Measurements from ENCODE around the gene STK10.

Gene STK10

GRCh38 chr5:172140866-172141265 lies 47.2 kb downstream of the STK10 start:
- TF ChIP-seq CTCF (conservative IDR thresholded peaks at IDR 0.05) (no peak), ZFX (IDR thresholded peaks at IDR 0.05) (no peak)
- no peak overlapping the region for H3K27ac ChIP-seq

GRCh38 chr5:172140120-172140519 lies 47.9 kb downstream of the STK10 start:
- H3K27ac ChIP-seq, result no peak overlapping the region
- TF ChIP-seq ZFX (IDR thresholded peaks at IDR 0.05), result no peak
- TF ChIP-seq CTCF (conservative IDR thresholded peaks at IDR 0.05), result no peak

GRCh38 chr5:172137046-172137445 lies 51.0 kb downstream of the STK10 start:
- TF ChIP-seq CTCF (conservative IDR thresholded peaks at IDR 0.05), result no peak
- no peak for TF ChIP-seq ZFX (IDR thresholded peaks at IDR 0.05)
- H3K27ac ChIP-seq, result no peak overlapping the region

- TF ChIP-seq CTCF (conservative IDR thresholded peaks at IDR 0.05) (no peak), ZFX (IDR thresholded peaks at IDR 0.05) (no peak)
- H3K27ac ChIP-seq, result no peak overlapping the region
Observed at GRCh38 chr5:172133359-172134029, 54.5 kb downstream of the STK10 start.

GRCh38 chr5:172131690-172132089 lies 56.3 kb downstream of the STK10 start:
- TF ChIP-seq CTCF (conservative IDR thresholded peaks at IDR 0.05) (no peak), ZFX (IDR thresholded peaks at IDR 0.05) (no peak)
- no peak overlapping the region for H3K27ac ChIP-seq

- no peak for TF ChIP-seq ZFX (IDR thresholded peaks at IDR 0.05)
- TF ChIP-seq CTCF (conservative IDR thresholded peaks at IDR 0.05), result no peak
- H3K27ac ChIP-seq, result no peak overlapping the region
Observed at GRCh38 chr5:172129256-172129910, 58.6 kb downstream of the STK10 start.

- H3K27ac ChIP-seq, result no peak overlapping the region
- no peak for TF ChIP-seq ZFX (IDR thresholded peaks at IDR 0.05)
- TF ChIP-seq CTCF (conservative IDR thresholded peaks at IDR 0.05), result no peak
Observed at GRCh38 chr5:172127581-172127980, 60.4 kb downstream of the STK10 start.
